DND-41 (cell line): ENCODE results near the gene GATB.
A peak's percentile ranks its signal among the peaks of the same experiment; 100 is the strongest.

Experiments used
- ATAC-seq: fragments of 200-7000 bp; cut with Tn5 transposase; 3 replicates; pipeline ENCODE4 v1.9.1; 2021; ENCODE audit warnings: low read depth; ENCODE audit not compliant: insufficient read depth
- DNase-seq: peaks from one replicate; pipeline ENCODE4 v3.0.0-alpha.2; 2020
- H2AFZ ChIP-seq: 2 replicates; pipeline ENCODE4 v1.6.0; 2012; ENCODE audit warnings: low read depth, low read length
- H3K27ac ChIP-seq: 2 replicates; pipeline ENCODE4 v1.5.1; 2012; ENCODE audit warnings: low read length, inconsistent platforms
- H3K27me3 ChIP-seq: fragments of 200-600 bp; sonication (generic); 2 replicates; pipeline ENCODE4 v1.6.0; 2012; ENCODE audit warnings: low read length, mild to moderate bottlenecking, inconsistent platforms; ENCODE audit not compliant: insufficient read depth, poor library complexity
- H3K36me3 ChIP-seq: 2 replicates; pipeline ENCODE4 v1.5.1; 2012; ENCODE audit warnings: low read length, inconsistent platforms; ENCODE audit not compliant: insufficient read depth
- H3K4me1 ChIP-seq: 2 replicates; pipeline ENCODE4 v1.5.1; 2012; ENCODE audit warnings: mild to moderate bottlenecking, low read length; ENCODE audit not compliant: insufficient read depth
- H3K4me2 ChIP-seq: 2 replicates; pipeline ENCODE4 v1.6.0; 2012; ENCODE audit warnings: mild to moderate bottlenecking, moderate library complexity, low read length, inconsistent platforms; ENCODE audit not compliant: insufficient read depth
- H3K4me3 ChIP-seq, 2 experiments: fragments of 200-600 bp in 1 of 2; shearing (Covaris generic) in 1 of 2; 2 replicates each; pipeline ENCODE4 v1.5.1; 2012 to 2016; ENCODE audit warnings: inconsistent platforms in 2 of 2, low read length in 2 of 2, mild to moderate bottlenecking in 2 of 2, low read depth in 1 of 2, moderate library complexity in 1 of 2
- H3K79me2 ChIP-seq: 2 replicates; pipeline ENCODE4 v1.6.0; 2012; ENCODE audit warnings: low read length, inconsistent platforms; ENCODE audit not compliant: insufficient read depth
- H3K9ac ChIP-seq: 2 replicates; pipeline ENCODE4 v1.6.0; 2012; ENCODE audit warnings: low read depth, mild to moderate bottlenecking, inconsistent platforms, low read length, moderate library complexity
- H3K9me3 ChIP-seq: 2 replicates; pipeline ENCODE4 v1.5.1; 2012; ENCODE audit warnings: low read length, moderate library complexity, mild to moderate bottlenecking, inconsistent platforms; ENCODE audit not compliant: insufficient read depth, severe bottlenecking
- H4K20me1 ChIP-seq: 2 replicates; pipeline ENCODE4 v1.6.0; 2012; ENCODE audit warnings: low read length; ENCODE audit not compliant: insufficient read depth
- EZH2 ChIP-seq: IDR thresholded peaks from 3 replicates; pipeline ENCODE4 v1.6.1; 2012; ENCODE audit warnings: borderline replicate concordance, low read depth, mild to moderate bottlenecking, moderate library complexity, low read length, inconsistent platforms; ENCODE audit not compliant: severe bottlenecking
- TF ChIP-seq, protein P1 (sequence below): IDR thresholded peaks from 2 replicates; pipeline ENCODE4 v1.5.1; 2012; ENCODE audit warnings: borderline replicate concordance, low read length, moderate library complexity, mild to moderate bottlenecking; ENCODE audit not compliant: poor library complexity, severe bottlenecking; ENCODE audit errors: extremely low read depth

Gene GATB

GRCh38 chr4:151784706-151785105 is 23.9 kb upstream of the GATB start:
- Histone ChIP-seq H3K9ac (no peak overlapping the region), H3K27ac (no peak overlapping the region), H4K20me1 (no peaks in the 10 kb centered on the region), H3K9me3 (no peaks in the 10 kb centered on the region), H3K79me2 (no peaks in the 10 kb centered on the region), H3K4me1 (peaks cover 20% of the 10 kb centered on the region), H3K4me2 (no peak overlapping the region), H2AFZ (no peak overlapping the region), H3K36me3 (no peaks in the 10 kb centered on the region), H3K27me3 (no peaks in the 10 kb centered on the region), H3K4me3 (no peak overlapping the region)
- ATAC-seq (no peak), DNase-seq (no peak)
- TF ChIP-seq, protein P1, sequence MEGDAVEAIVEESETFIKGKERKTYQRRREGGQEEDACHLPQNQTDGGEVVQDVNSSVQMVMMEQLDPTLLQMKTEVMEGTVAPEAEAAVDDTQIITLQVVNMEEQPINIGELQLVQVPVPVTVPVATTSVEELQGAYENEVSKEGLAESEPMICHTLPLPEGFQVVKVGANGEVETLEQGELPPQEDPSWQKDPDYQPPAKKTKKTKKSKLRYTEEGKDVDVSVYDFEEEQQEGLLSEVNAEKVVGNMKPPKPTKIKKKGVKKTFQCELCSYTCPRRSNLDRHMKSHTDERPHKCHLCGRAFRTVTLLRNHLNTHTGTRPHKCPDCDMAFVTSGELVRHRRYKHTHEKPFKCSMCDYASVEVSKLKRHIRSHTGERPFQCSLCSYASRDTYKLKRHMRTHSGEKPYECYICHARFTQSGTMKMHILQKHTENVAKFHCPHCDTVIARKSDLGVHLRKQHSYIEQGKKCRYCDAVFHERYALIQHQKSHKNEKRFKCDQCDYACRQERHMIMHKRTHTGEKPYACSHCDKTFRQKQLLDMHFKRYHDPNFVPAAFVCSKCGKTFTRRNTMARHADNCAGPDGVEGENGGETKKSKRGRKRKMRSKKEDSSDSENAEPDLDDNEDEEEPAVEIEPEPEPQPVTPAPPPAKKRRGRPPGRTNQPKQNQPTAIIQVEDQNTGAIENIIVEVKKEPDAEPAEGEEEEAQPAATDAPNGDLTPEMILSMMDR, result no peak
- TF ChIP-seq EZH2, result no peak

DNA sequence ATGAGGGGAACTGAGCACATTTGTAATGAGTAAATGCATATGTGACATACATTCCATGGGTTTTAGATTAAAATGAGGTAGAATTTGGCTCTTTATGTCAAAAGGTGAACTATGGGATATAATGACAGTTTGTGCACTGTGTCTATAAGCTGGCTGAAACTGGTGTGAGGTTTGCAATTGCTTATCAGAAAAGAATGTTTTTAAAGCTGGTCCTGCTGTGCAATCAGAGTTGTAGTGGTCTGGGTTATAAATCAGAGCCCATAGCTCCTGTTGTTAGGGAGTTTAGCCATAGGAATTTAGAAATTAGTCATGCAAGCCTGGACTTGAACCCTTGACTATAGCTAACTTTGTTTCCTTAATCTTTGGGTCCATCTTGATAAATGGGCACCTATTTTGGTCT is 23.1 kb upstream of the GATB start:
- TF ChIP-seq, protein P1, result no peak
- H3K27me3 ChIP-seq, result no peaks in the 10 kb centered on the region

DNA sequence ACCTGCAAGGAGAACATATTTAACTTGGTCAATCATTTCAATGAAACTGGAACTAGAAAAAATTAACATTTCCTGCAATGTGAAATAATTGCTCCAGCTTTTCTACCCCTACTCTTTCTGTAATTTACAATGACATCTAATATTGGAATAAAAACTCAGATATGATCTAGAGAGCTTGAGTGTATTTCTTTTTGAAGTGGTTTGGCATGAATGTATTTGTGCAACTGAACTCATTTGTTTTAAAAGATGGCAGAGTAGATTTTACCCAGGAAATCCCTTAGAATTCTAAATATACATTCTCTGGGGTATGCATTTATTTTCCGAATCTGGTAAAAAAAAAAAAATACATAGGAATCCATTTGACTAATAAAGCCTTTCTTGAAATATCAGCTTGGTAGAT is 21.5 kb upstream of the GATB start:
- Histone ChIP-seq H3K4me2 (no peak overlapping the region; the same call in 1 of the 2 replicates), H3K4me1 (peaks cover 20% of the 10 kb centered on the region), H3K9me3 (no peaks in the 10 kb centered on the region), H3K9ac (no peak overlapping the region), H3K79me2 (no peaks in the 10 kb centered on the region), H2AFZ (no peak overlapping the region), H3K36me3 (no peaks in the 10 kb centered on the region), H3K27ac (no peak overlapping the region), H4K20me1 (no peaks in the 10 kb centered on the region), H3K27me3 (no peaks in the 10 kb centered on the region), H3K4me3 (no peak overlapping the region)
- TF ChIP-seq, protein P1, result no peak
- no peak for TF ChIP-seq EZH2
- ATAC-seq (peak; percentile 79), DNase-seq (no peak)

More for the DNA sequence above, 23.1 kb upstream of the GATB start:
- Histone ChIP-seq H3K4me1 (peaks cover 20% of the 10 kb centered on the region), H4K20me1 (no peaks in the 10 kb centered on the region), H3K9me3 (no peaks in the 10 kb centered on the region), H2AFZ (no peak overlapping the region), H3K4me2 (no peak overlapping the region), H3K36me3 (no peaks in the 10 kb centered on the region), H3K79me2 (no peaks in the 10 kb centered on the region), H3K27ac (no peak overlapping the region), H3K4me3 (no peak overlapping the region), H3K9ac (no peak overlapping the region)
- no peak for ATAC-seq
- DNase-seq, result no peak

- Histone ChIP-seq H3K4me2 (no peak overlapping the region), H3K4me3 (no peak overlapping the region), H4K20me1 (no peaks in the 10 kb centered on the region), H2AFZ (no peak overlapping the region), H3K27ac (no peak overlapping the region), H3K4me1 (peaks cover 20% of the 10 kb centered on the region), H3K9me3 (no peaks in the 10 kb centered on the region), H3K79me2 (no peaks in the 10 kb centered on the region), H3K9ac (no peak overlapping the region), H3K27me3 (no peaks in the 10 kb centered on the region), H3K36me3 (no peaks in the 10 kb centered on the region)
- no peak for DNase-seq
- no peak for TF ChIP-seq EZH2
- TF ChIP-seq, protein P1, result no peak
- no peak for ATAC-seq
These were observed 20.2 kb upstream of the GATB start for GRCh38 chr4:151781026-151781425.
